GM18517 (cell line): ENCODE measurements around the gene MANEAL.

Experiments used
- ATAC-seq: cut with Tn5 transposase; IDR thresholded peaks from one replicate; pipeline ENCODE4 v1.9.1; 2021; ENCODE audit warnings: mild to moderate bottlenecking, moderate library complexity; ENCODE audit not compliant: unreplicated experiment

The MANEAL gene

GRCh38 chr1:37824001-37824400 is 30.4 kb downstream of the MANEAL start:
- no peak for ATAC-seq

- no peak for ATAC-seq
These were observed 31.9 kb downstream of the MANEAL start for GRCh38 chr1:37825506-37825905.

DNA sequence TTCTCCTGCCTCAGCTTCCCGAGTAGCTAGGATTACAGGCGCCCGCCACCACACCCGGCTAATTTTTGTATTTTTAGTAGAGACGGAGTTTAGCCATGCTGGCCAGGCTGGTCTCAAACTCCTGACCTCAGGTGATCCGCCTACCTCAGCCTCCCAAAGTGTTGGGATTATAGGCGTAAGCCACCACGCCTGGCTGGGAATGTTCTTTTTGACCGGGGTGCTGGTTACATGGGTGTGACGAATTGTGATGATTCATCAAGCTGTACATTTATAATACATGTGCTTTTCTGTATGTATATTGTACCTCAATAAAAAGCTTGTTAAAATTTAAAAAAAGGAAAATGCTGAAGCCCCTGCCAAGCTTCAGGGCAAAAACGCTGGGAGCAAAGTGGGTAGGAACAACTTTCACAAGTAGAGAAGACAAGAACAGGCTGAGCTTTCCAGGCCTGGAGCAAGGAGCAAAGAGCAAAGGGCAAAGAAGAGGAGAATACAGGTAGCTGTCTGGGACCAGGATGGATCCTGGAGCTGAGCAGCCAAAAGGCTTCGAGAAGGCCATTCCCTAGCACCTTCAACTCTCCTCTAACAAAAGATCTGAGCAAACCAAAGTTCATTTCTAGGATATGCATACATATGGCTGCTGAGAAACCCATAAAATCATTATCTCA is 34.9 kb downstream of the MANEAL start:
- no peak for ATAC-seq

GRCh38 chr1:37831109-37831508 is 37.5 kb downstream of the MANEAL start:
- no peak for ATAC-seq

- ATAC-seq, result no peak
These were observed 38.2 kb downstream of the MANEAL start for GRCh38 chr1:37831809-37832208.

GRCh38 chr1:37836788-37837187 is 43.1 kb downstream of the MANEAL start:
- no peak for ATAC-seq

GRCh38 chr1:37839676-37840075 is 46.0 kb downstream of the MANEAL start:
- ATAC-seq, result no peak

GRCh38 chr1:37840711-37841110 is 47.1 kb downstream of the MANEAL start:
- no peak for ATAC-seq

- ATAC-seq, result no peak
These were observed 48.0 kb downstream of the MANEAL start for GRCh38 chr1:37841652-37842051.

DNA sequence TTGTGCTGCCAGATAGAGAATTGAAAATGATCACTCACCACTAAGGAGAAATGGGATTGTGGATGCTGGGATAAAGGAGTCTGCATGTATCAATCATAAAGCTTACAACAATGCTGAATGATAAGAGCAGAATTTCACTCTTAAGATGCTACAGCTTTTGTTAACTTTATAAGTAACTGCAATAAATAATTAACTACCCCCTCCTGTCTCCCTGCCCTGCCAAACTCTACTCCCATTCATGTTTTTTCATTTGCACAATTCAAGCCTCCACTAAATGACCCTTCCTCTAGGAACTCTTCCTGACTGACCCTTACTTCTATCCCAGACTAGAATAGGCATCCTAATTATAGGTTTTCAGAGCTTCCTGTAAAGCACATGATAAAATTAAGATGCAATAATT is 50.9 kb downstream of the MANEAL start:
- no peak for ATAC-seq

GRCh38 chr1:37845049-37845646 is 51.5 kb downstream of the MANEAL start:
- no peak for ATAC-seq

- no peak for ATAC-seq
These were observed 52.1 kb downstream of the MANEAL start for GRCh38 chr1:37845786-37846185.

- ATAC-seq, result no peak
These were observed 53.1 kb downstream of the MANEAL start for GRCh38 chr1:37846647-37847339.

DNA sequence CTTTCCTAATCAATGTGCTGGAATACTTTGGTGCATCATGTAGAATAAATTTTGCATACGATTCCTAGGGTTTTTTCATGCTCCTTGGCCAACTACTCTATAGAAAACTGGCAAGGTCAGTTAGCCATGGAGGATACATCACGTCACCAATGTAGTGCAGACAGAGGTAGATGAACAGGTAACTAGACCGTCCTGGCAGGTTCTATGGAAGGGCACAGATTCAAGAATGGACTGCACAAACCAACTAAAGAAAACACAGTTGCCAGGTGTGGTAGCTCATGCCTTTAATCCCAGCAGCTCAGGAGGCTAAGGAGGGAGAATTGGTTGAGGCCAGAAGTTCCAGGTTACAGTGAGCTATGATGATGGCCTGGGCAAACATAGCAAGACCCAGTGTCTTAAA is 55.8 kb downstream of the MANEAL start:
- no peak for ATAC-seq

DNA sequence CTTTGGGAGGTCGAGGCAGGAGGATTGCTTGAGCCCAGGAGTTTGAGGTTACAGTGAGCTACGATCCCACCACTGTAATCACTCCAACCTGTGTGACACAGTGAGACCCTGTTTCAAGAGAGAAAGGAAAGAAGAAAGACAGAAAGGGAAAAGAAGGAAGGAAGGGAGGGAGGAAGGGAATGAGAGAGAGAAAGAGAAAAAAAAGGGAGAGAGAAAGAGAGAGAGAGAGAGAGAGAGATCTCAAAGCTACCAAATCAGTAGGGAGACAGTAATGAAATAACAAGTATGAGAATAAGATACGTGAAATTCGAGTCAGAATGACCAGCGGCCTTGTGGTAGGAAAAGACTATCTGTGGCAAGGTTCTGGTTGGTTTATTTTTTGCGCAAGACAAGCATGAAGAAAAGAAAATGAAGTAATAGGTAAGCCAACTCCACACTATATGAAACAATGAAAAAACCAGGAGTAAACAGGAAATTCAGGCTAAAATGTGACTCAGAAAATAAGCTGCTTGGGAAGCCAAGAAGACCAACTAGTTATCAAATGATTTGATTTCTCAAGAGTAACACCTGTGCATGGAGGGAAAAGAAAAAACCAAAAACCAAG is 56.8 kb downstream of the MANEAL start:
- no peak for ATAC-seq
